Measurements from ENCODE around the gene NLGN1.

Gene NLGN1

DNA sequence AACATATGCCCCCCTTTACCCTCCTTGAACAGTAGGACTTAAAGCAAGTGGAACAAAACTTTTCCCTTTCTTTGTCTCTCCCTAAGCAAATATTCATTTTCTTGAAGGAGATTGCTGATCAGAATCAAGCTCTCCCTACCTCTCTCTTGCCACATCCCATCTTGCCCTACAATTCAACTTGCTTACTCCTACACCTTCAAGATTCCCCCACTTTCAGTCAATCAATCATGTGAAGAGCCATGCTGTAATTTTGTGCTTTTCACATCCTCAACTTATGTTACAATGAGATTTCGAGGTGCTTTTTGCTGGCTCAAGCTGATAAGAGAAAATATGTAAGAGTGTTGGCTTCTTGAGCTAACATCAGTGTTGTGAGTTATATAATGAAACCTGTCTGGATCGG lies 662.9 kb downstream of the NLGN1 start:
- DNase-seq, result no peak
- in situ Hi-C loops (cut with HindIII; ENCODE audit: low pct_ligation_motif_present, low sequenced_read_pairs), result no loop called here
- Histone ChIP-seq H3K27me3 (replicated peaks) (no peaks in the 10 kb centered on the region), H3K4me3 (ENCODE audit: low read depth, low read length) (no peak overlapping the region), H3K36me3 (replicated peaks) (no peaks in the 10 kb centered on the region), H3K27ac (no peak overlapping the region)
- TF ChIP-seq, protein P1, sequence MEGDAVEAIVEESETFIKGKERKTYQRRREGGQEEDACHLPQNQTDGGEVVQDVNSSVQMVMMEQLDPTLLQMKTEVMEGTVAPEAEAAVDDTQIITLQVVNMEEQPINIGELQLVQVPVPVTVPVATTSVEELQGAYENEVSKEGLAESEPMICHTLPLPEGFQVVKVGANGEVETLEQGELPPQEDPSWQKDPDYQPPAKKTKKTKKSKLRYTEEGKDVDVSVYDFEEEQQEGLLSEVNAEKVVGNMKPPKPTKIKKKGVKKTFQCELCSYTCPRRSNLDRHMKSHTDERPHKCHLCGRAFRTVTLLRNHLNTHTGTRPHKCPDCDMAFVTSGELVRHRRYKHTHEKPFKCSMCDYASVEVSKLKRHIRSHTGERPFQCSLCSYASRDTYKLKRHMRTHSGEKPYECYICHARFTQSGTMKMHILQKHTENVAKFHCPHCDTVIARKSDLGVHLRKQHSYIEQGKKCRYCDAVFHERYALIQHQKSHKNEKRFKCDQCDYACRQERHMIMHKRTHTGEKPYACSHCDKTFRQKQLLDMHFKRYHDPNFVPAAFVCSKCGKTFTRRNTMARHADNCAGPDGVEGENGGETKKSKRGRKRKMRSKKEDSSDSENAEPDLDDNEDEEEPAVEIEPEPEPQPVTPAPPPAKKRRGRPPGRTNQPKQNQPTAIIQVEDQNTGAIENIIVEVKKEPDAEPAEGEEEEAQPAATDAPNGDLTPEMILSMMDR (IDR thresholded peaks at IDR 0.05; ENCODE audit: low read depth, low read length, missing control alignments), result no peak

DNA sequence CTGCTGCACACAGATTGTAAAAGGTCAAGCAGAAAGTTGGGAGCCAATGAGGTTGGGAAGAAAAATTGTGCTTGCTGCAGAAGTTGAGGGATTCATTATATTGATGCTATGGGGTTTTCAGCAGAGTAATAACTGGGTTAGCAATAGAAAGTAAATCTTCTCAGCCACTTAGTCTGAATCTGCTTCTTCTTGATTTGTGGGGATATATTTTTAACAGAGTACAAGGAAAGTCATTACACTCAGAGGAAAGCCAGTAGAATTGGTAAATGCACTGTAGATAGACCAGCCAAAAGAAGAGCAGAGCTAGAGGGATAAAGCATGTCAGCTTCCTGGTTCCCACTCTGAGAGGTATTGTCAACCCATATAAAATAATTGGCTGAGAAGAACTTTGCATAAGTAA lies 663.6 kb downstream of the NLGN1 start:
- TF ChIP-seq, protein P1 (IDR thresholded peaks at IDR 0.05; ENCODE audit: low read depth, low read length, missing control alignments), result no peak
- in situ Hi-C loops (cut with HindIII; ENCODE audit: low pct_ligation_motif_present, low sequenced_read_pairs), result no loop called here
- Histone ChIP-seq H3K27ac (no peak overlapping the region), H3K4me3 (ENCODE audit: low read depth, low read length) (no peak overlapping the region), H3K27me3 (replicated peaks) (no peaks in the 10 kb centered on the region), H3K36me3 (replicated peaks) (no peaks in the 10 kb centered on the region)
- DNase-seq, result no peak

GRCh38 chr3:174061731-174062130 lies 664.2 kb downstream of the NLGN1 start:
- no peak for DNase-seq
- in situ Hi-C loops (cut with HindIII; ENCODE audit: low pct_ligation_motif_present, low sequenced_read_pairs), result no loop called here
- no peaks in the 10 kb centered on the region for H3K36me3 ChIP-seq (replicated peaks)
- no peak overlapping the region for H3K27ac ChIP-seq
- no peaks in the 10 kb centered on the region for H3K27me3 ChIP-seq (replicated peaks)
- H3K4me3 ChIP-seq (ENCODE audit: low read depth, low read length), result no peak overlapping the region
- TF ChIP-seq, protein P1 (IDR thresholded peaks at IDR 0.05; ENCODE audit: low read depth, low read length, missing control alignments), result no peak

DNA sequence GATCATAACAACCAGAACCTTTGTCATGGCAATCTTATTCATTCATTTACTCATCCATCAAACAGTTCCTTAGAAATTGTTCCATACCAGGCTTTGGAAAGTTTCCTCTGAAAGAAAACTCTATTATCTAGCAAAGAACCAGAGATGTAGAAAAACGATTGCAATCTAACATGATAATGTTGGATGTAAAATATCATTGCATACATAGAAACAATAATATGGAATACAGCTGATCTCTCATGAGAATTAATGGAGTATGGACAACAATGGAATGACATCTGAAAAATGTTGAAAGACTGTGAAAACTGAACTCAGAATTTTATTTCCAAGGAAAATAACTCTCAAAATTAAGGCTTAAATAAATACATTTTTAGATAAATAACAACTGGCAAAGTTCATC lies 665.4 kb downstream of the NLGN1 start:
- no peak for DNase-seq
- in situ Hi-C loops (cut with HindIII; ENCODE audit: low pct_ligation_motif_present, low sequenced_read_pairs), result no loop called here
- Histone ChIP-seq H3K27me3 (replicated peaks) (no peaks in the 10 kb centered on the region), H3K36me3 (replicated peaks) (no peaks in the 10 kb centered on the region), H3K27ac (no peak overlapping the region), H3K4me3 (ENCODE audit: low read depth, low read length) (no peak overlapping the region)
- TF ChIP-seq, protein P1 (IDR thresholded peaks at IDR 0.05; ENCODE audit: low read depth, low read length, missing control alignments), result no peak

DNA sequence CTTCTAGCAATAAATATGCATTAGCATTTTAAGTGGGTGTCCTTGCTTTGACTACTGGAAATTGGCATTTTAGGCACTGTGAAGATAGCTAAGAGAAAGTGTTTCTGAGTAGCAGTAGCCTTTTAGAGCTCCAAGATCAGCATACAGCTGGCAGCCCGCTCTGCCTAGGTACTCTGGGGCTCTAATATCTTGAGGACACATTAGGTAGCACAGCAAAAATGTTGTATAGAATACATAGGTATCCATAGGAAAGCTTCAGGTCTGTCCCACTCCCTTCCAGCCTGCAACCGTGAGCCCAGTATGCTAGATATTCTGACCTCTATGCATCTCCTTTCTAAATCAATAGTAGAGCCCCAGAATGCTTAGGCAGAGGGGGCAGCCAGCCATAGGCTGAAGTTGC lies 670.5 kb downstream of the NLGN1 start:
- no peak overlapping the region for H3K27ac ChIP-seq
- in situ Hi-C loops (cut with HindIII; ENCODE audit: low pct_ligation_motif_present, low sequenced_read_pairs), result no loop called here
- TF ChIP-seq, protein P1 (IDR thresholded peaks at IDR 0.05; ENCODE audit: low read depth, low read length, missing control alignments), result no peak
- no peaks in the 10 kb centered on the region for H3K36me3 ChIP-seq (replicated peaks)
- no peak overlapping the region for H3K4me3 ChIP-seq (ENCODE audit: low read depth, low read length)
- no peak for DNase-seq
- H3K27me3 ChIP-seq (replicated peaks), result no peaks in the 10 kb centered on the region

DNA sequence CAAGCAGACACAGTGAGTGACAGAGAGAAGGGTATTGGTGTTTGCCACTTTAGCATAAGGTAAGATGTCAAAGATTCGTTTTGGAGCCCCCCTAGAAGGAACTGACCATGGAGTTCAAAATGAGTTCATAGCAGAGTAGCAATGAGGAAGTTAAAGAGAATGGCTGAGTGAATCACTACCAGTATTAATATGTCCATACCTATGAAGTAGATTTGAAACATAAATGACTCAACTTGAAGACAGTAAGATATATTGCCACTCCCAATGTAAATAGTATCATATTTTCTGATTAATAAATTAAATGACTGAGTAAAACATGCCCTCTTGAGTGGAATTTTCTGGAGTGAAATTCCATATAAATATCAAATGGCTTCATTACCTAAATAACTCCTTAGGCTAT lies 675.1 kb downstream of the NLGN1 start:
- H3K27ac ChIP-seq, result no peak overlapping the region
- H3K27me3 ChIP-seq (replicated peaks), result no peaks in the 10 kb centered on the region
- TF ChIP-seq, protein P1 (IDR thresholded peaks at IDR 0.05; ENCODE audit: low read depth, low read length, missing control alignments), result no peak
- H3K4me3 ChIP-seq (ENCODE audit: low read depth, low read length), result no peak overlapping the region
- DNase-seq, result no peak
- in situ Hi-C loops (cut with HindIII; ENCODE audit: low pct_ligation_motif_present, low sequenced_read_pairs), result no loop called here
- H3K36me3 ChIP-seq (replicated peaks), result no peaks in the 10 kb centered on the region

Measured in brain microvascular endothelial cell (primary cell).